SK-N-SH treated with all-trans-retinoic acid at 6 μM for 48 hours (cell line): ENCODE measurements around the gene ELFN1.

Source experiments
- CREB5 ChIP-seq: fragments of 250-450 bp; sonication (Bioruptor Pico); IDR thresholded peaks from 2 replicates; pipeline ENCODE4 v1.5.1; 2020; ENCODE audit warnings: low read depth, mild to moderate bottlenecking, moderate library complexity
- PATZ1 ChIP-seq: fragments of 250-450 bp; sonication (Bioruptor Pico); IDR thresholded peaks from 2 replicates; pipeline ENCODE4 v1.8.0; 2020; ENCODE audit warnings: mild to moderate bottlenecking, moderate library complexity, borderline replicate concordance
- RARB ChIP-seq: fragments of 250-450 bp; sonication (Bioruptor Pico); IDR thresholded peaks from 2 replicates; pipeline ENCODE4 v1.8.0; 2021; ENCODE audit warnings: mild to moderate bottlenecking, moderate library complexity
- ZC3H10 ChIP-seq: fragments of 250-450 bp; sonication (Bioruptor Pico); IDR thresholded peaks from 2 replicates; pipeline ENCODE4 v1.5.1; 2021; ENCODE audit warnings: mild to moderate bottlenecking, moderate library complexity

GRCh38 chr7:1781369-1781768 lies 111.3 kb downstream of the ELFN1 start:
- TF ChIP-seq RARB (CRISPR knock-in tag) (no peak), ZC3H10 (CRISPR knock-in tag) (no peak), PATZ1 (CRISPR knock-in tag) (no peak), CREB5 (no peak)
